H1 (cell line): Measurements from ENCODE around the gene OLIG2. TPM values are rescaled to one million over a fixed set of nuclear protein-coding genes. Genes with fewer than 3 reads are reported as not detected.

Source experiments
- CTCF ChIA-PET: fragments of 300-600 bp; sonication (Branson Sonifier 250); formaldehyde crosslinking; loops from one replicate; lab custom pipeline; 2021; ENCODE audit not compliant: partially characterized antibody; lab: Charles Lee
- POLR2A ChIA-PET: fragments of 300-600 bp; sonication (Branson Sonifier 250); formaldehyde crosslinking; loops from one replicate; lab custom pipeline; 2021; ENCODE audit warnings: inconsistent platforms; ENCODE audit not compliant: partially characterized antibody; lab: Charles Lee
- DNase-seq, 2 experiments: peaks; one replicate each; pipeline versions ENCODE4 v3.0.0 to v3.0.0-alpha.2; 2010 to 2022; ENCODE audit warnings: low spot score in 2 of 2, low read depth in 1 of 2, mixed read lengths in 1 of 2
- FAIRE-seq: peaks from 2 replicates; lab custom pipeline; 2011; peaks lifted over from hg19 to GRCh38; lab: Jason Lieb, UNC
- H2AFZ ChIP-seq: 2 replicates; pipeline ENCODE4 v1.8.1; 2012; ENCODE audit warnings: low read length, inconsistent platforms
- H2AK5ac ChIP-seq: 2 replicates; pipeline ENCODE4 v1.6.1; 2013; ENCODE audit warnings: low read depth, low read length
- H2BK120ac ChIP-seq: replicated peaks from 2 replicates; pipeline ENCODE3; 2013; ENCODE audit warnings: low read depth, low read length, inconsistent platforms
- H2BK12ac ChIP-seq: 2 replicates; pipeline ENCODE4 v1.6.1; 2013; ENCODE audit warnings: low read depth, low read length
- H2BK15ac ChIP-seq: 2 replicates; pipeline ENCODE4 v1.6.1; 2013; ENCODE audit warnings: low read length
- H2BK20ac ChIP-seq: 2 replicates; pipeline ENCODE4 v1.6.1; 2013; ENCODE audit warnings: low read length
- H2BK5ac ChIP-seq: 2 replicates; pipeline ENCODE4 v1.6.1; 2013; ENCODE audit warnings: low read depth, low read length
- H3K14ac ChIP-seq: 2 replicates; pipeline ENCODE4 v1.6.1; 2013; ENCODE audit warnings: inconsistent platforms; ENCODE audit not compliant: insufficient read length
- H3K18ac ChIP-seq: 2 replicates; pipeline ENCODE4 v1.6.1; 2013; ENCODE audit warnings: low read length; ENCODE audit errors: extremely low read depth
- H3K23ac ChIP-seq: 2 replicates; pipeline ENCODE4 v1.6.1; 2013; ENCODE audit warnings: inconsistent platforms; ENCODE audit not compliant: insufficient read length
- H3K23me2 ChIP-seq: 2 replicates; pipeline ENCODE4 v1.6.1; 2013; ENCODE audit warnings: low read depth, low read length
- H3K27ac ChIP-seq: 2 replicates; pipeline ENCODE4 v1.6.1; 2011; ENCODE audit warnings: low read depth, low read length, inconsistent platforms
- H3K27me3 ChIP-seq, 4 experiments: replicated peaks in 1 of 4; 1 replicate in 1 of 4; 2 replicates in 3 of 4; pipeline versions ENCODE4 v1.6.1 to v1.8.1; 2011 to 2013; ENCODE audit warnings: low read length in 3 of 4, mild to moderate bottlenecking in 3 of 4, inconsistent platforms in 2 of 4, mixed read lengths in 2 of 4, moderate library complexity in 1 of 4; ENCODE audit not compliant: control insufficient read depth in 3 of 4, insufficient read depth in 3 of 4; ENCODE audit errors: extremely low read depth in 1 of 4
- H3K36me3 ChIP-seq, 4 experiments: 2 replicates each; pipeline versions ENCODE4 v1.6.1 to v1.8.1; 2011 to 2013; ENCODE audit warnings: mild to moderate bottlenecking in 4 of 4, low read length in 3 of 4, moderate library complexity in 2 of 4, control low read depth in 1 of 4, inconsistent platforms in 1 of 4; ENCODE audit not compliant: insufficient read depth in 4 of 4, control insufficient read depth in 2 of 4
- H3K4ac ChIP-seq: replicated peaks from 2 replicates; pipeline ENCODE3; 2013; ENCODE audit warnings: low read length, low read depth, mixed read lengths, inconsistent platforms; ENCODE audit not compliant: insufficient read length
- H3K4me1 ChIP-seq, 4 experiments: replicated peaks in 1 of 4; 1 replicate in 1 of 4; 2 replicates in 3 of 4; pipeline versions ENCODE4 v1.6.1 to v1.8.1; 2011 to 2013; ENCODE audit warnings: low read length in 3 of 4, inconsistent platforms in 2 of 4, mixed read lengths in 1 of 4; ENCODE audit not compliant: insufficient read depth in 4 of 4, control insufficient read depth in 3 of 4
- H3K4me2 ChIP-seq, 2 experiments: 2 replicates each; pipeline versions ENCODE4 v1.6.1 to v1.8.1; 2011 to 2013; ENCODE audit warnings: low read depth in 2 of 2, low read length in 2 of 2, control low read depth in 1 of 2, inconsistent platforms in 1 of 2, mild to moderate bottlenecking in 1 of 2; ENCODE audit not compliant: insufficient read depth in 1 of 2
- H3K4me3 ChIP-seq, 4 experiments: fragments of 200-600, 300-600 bp in 1 of 4; sonication (generic), shearing (Covaris generic), sonication (Bioruptor Twin) in 1 of 4; 2 replicates each; pipeline versions ENCODE4 v1.5.1 to v1.8.1; 2011 to 2016; ENCODE audit warnings: low read length in 4 of 4, low read depth in 3 of 4, control low read depth in 2 of 4, inconsistent platforms in 2 of 4, mild to moderate bottlenecking in 2 of 4, mixed read lengths in 1 of 4, moderate library complexity in 1 of 4; ENCODE audit not compliant: insufficient read depth in 2 of 4; ENCODE audit errors: extremely low read depth in 1 of 4
- H3K56ac ChIP-seq: replicated peaks from 2 replicates; pipeline ENCODE3; 2013; ENCODE audit warnings: low read depth, mild to moderate bottlenecking, mixed read lengths, low read length, inconsistent platforms; ENCODE audit not compliant: insufficient read length
- H3K79me1 ChIP-seq: 2 replicates; pipeline ENCODE4 v1.6.1; 2013; ENCODE audit warnings: low read depth, low read length, control low read depth
- H3K79me2 ChIP-seq, 2 experiments: 2 replicates each; pipeline versions ENCODE4 v1.6.1 to v1.8.1; 2012 to 2013; ENCODE audit warnings: low read length in 2 of 2, mild to moderate bottlenecking in 2 of 2, inconsistent platforms in 1 of 2; ENCODE audit not compliant: insufficient read depth in 2 of 2, control insufficient read depth in 1 of 2
- H3K9ac ChIP-seq, 4 experiments: replicated peaks in 1 of 4; 1 replicate in 1 of 4; 2 replicates in 3 of 4; pipeline versions ENCODE4 v1.6.1 to v1.8.1; 2011 to 2013; ENCODE audit warnings: low read depth in 3 of 4, low read length in 3 of 4, control low read depth in 2 of 4, mild to moderate bottlenecking in 2 of 4, moderate library complexity in 2 of 4, inconsistent platforms in 1 of 4; ENCODE audit errors: extremely low read depth in 1 of 4
- H3K9me3 ChIP-seq, 2 experiments: 2 replicates each; pipeline versions ENCODE4 v1.6.1 to v1.8.1; 2012 to 2013; ENCODE audit warnings: mild to moderate bottlenecking in 2 of 2, moderate library complexity in 2 of 2, control low read depth in 1 of 2, inconsistent platforms in 1 of 2, low read depth in 1 of 2, low read length in 1 of 2, mixed read lengths in 1 of 2; ENCODE audit not compliant: insufficient read depth in 2 of 2
- H4K20me1 ChIP-seq, 2 experiments: replicated peaks in 1 of 2; 2 replicates each; pipeline versions ENCODE3 to v1.8.1; 2011 to 2013; ENCODE audit warnings: inconsistent platforms in 2 of 2, low read length in 2 of 2, mild to moderate bottlenecking in 1 of 2; ENCODE audit not compliant: insufficient read depth in 2 of 2, control insufficient read depth in 1 of 2
- H4K5ac ChIP-seq: 2 replicates; pipeline ENCODE4 v1.6.1; 2013; ENCODE audit warnings: low read length, low read depth, mixed read lengths, inconsistent platforms; ENCODE audit not compliant: insufficient read length
- H4K8ac ChIP-seq: 2 replicates; pipeline ENCODE4 v1.8.0; 2013; ENCODE audit warnings: mild to moderate bottlenecking, moderate library complexity, low read length, inconsistent platforms; ENCODE audit not compliant: insufficient read depth; ENCODE audit errors: extremely low read depth
- H4K91ac ChIP-seq: replicated peaks from 2 replicates; pipeline ENCODE3; 2013; ENCODE audit warnings: low read length, mixed read lengths, inconsistent platforms; ENCODE audit not compliant: insufficient read length
- ATF2 ChIP-seq: IDR thresholded peaks from 2 replicates; pipeline ENCODE4 v1.6.1; 2012; ENCODE audit warnings: low read length, inconsistent platforms
- CEBPB ChIP-seq: IDR thresholded peaks from 2 replicates; pipeline ENCODE4 v1.6.1; 2012; ENCODE audit warnings: low read depth, low read length
- CHD2 ChIP-seq: IDR thresholded peaks from 2 replicates; pipeline ENCODE4 v1.6.1; 2012; ENCODE audit warnings: low read length, improper control_type of control experiment
- EGR1 ChIP-seq: IDR thresholded peaks from 2 replicates; pipeline ENCODE4 v1.6.1; 2011; ENCODE audit warnings: low read depth, low read length, borderline replicate concordance
- JUND ChIP-seq: IDR thresholded peaks from 2 replicates; pipeline ENCODE4 v1.6.1; 2011; ENCODE audit warnings: mild to moderate bottlenecking, improper control_type of control experiment, low read length
- MAX ChIP-seq: IDR thresholded peaks from 2 replicates; pipeline ENCODE4 v1.6.1; 2012; ENCODE audit warnings: inconsistent platforms
- NANOG ChIP-seq: IDR thresholded peaks from 2 replicates; pipeline ENCODE4 v1.6.1; 2011; ENCODE audit warnings: low read length, low read depth, mild to moderate bottlenecking, inconsistent platforms; ENCODE audit not compliant: insufficient read depth, poor library complexity, severe bottlenecking
- RAD21 ChIP-seq, 2 experiments: IDR thresholded peaks in 1 of 2; conservative IDR thresholded peaks in 1 of 2; 2 replicates each; pipeline ENCODE4 v1.6.1; 2011; ENCODE audit warnings: low read depth in 2 of 2, low read length in 2 of 2, improper control_type of control experiment in 1 of 2, inconsistent platforms in 1 of 2, mild to moderate bottlenecking in 1 of 2, moderate library complexity in 1 of 2
- RBBP5 ChIP-seq: IDR thresholded peaks from 2 replicates; pipeline ENCODE4 v1.7.1; 2012; ENCODE audit warnings: low read depth, mild to moderate bottlenecking, inconsistent platforms, low read length, moderate library complexity, borderline replicate concordance
- RFX5 ChIP-seq: IDR thresholded peaks from 2 replicates; pipeline ENCODE4 v1.6.1; 2011; ENCODE audit warnings: low read depth, low read length, improper control_type of control experiment, borderline replicate concordance
- SIRT6 ChIP-seq: IDR thresholded peaks from one replicate; pipeline ENCODE4 v1.7.1; 2012; ENCODE audit warnings: low read length, inconsistent platforms
- TAF7 ChIP-seq: optimal IDR thresholded peaks from 2 replicates; pipeline ENCODE3; 2011; ENCODE audit warnings: low read depth, mild to moderate bottlenecking, inconsistent platforms, low read length, moderate library complexity, borderline replicate concordance
- WGBS, 2 experiments: shearing (Covaris generic) in 1 of 2; methylation state at CpG; one replicate each; pipeline versions ENCODE4 v1.1.6 to v1.1.7; 2013 to 2015; ENCODE audit warnings: low lambda C conversion rate in 2 of 2, mixed read lengths in 2 of 2, inconsistent platforms in 1 of 2, low coverage in 1 of 2, missing lambda C conversion rate in 1 of 2; ENCODE audit not compliant: insufficient replicate concordance in 2 of 2, insufficient coverage in 1 of 2, insufficient read length in 1 of 2; ENCODE audit errors: extremely low coverage in 1 of 2, missing lambda C conversion rate in 1 of 2; 5-methylcytosine and 5-hydroxymethylcytosine counted together
- polyA plus RNA-seq, 7 experiments: library from polyadenylated mRNA; depleted of rRNA in 3 of 7; stranded (reverse) in 5 of 7; unstranded in 2 of 7; fragments of >200 nt in 5 of 7; fragments of 200-250 nt in 2 of 7; gene quantifications; 1 replicate in 5 of 7; 2 replicates in 1 of 7; 4 replicates in 1 of 7; pipeline versions ENCODE4 v1.2.1 to v1.2.3, GENCODE V29; 2011 to 2013; ENCODE audit warnings: missing spikeins in 2 of 7, mixed read lengths in 2 of 7
- total RNA-seq: library from RNA; stranded (reverse); fragmentation: NEBNext Ultra II Directional; extraction: Animal tissue kit (Norgen Biotek cat#: 25700); gene quantifications from 2 replicates; pipeline ENCODE4 v1.2.1, GENCODE V29; 2021

OLIG2 gene
- total and polyA plus RNA-seq, 2 of the 8 experiments (the other 6 are each of a cell fraction or from before 2014, with no cell fraction given): 0.79 TPM; not detected in 1

- ChIA-PET POLR2A (no interaction called here), CTCF (interaction anchor here (2.1 kb wide), 1 partner anchor 60 kb away, joined by 6 read pairs; no protein-coding TSS in a partner anchor)
- TF ChIP-seq CEBPB: no peak
- TF ChIP-seq TAF7: no peak
- TF ChIP-seq RAD21 (IDR thresholded peaks at IDR 0.05 in 1 of 2, conservative IDR thresholded peaks at IDR 0.05 in 1 of 2; ENCODE audit: low read depth in 2 of 2, low read length in 2 of 2): no peak
- no peak for TF ChIP-seq EGR1
- TF ChIP-seq SIRT6: no peak
- TF ChIP-seq MAX: no peak
- no peak for TF ChIP-seq CHD2
- no peak for TF ChIP-seq RBBP5
- no peak for TF ChIP-seq NANOG
- no peak for TF ChIP-seq RFX5
- TF ChIP-seq ATF2: no peak
- no peak for TF ChIP-seq JUND
These were observed 35.5 kb downstream of the OLIG2 start for GRCh38 chr21:33061233-33061632.

More at GRCh38 chr21:33061233-33061632, 35.5 kb downstream of the OLIG2 start:
- Histone ChIP-seq H3K27me3 (peaks cover 0 to 38% (median 24%) of the 10 kb centered on the region in 4 experiments; a peak in 6 of 7 replicates), H4K8ac (no peak overlapping the region), H3K4me3 (no peak overlapping the region), H3K4me1 (no peaks in the 10 kb centered on the region; a peak in 1 of 7 replicates), H2BK15ac (no peak overlapping the region), H4K20me1 (no peaks in the 10 kb centered on the region), H2BK5ac (no peak overlapping the region), H3K14ac (no peak overlapping the region), H2BK12ac (no peak overlapping the region), H4K91ac (no peak overlapping the region), H3K9ac (no peak overlapping the region), H3K23me2 (no peaks in the 10 kb centered on the region; the same call in 1 of the 2 replicates), H3K79me1 (no peaks in the 10 kb centered on the region), H3K4me2 (no peak overlapping the region), H2AFZ (no peak overlapping the region), H4K5ac (no peak overlapping the region), H3K4ac (no peak overlapping the region), H2AK5ac (no peak overlapping the region), H2BK120ac (no peak overlapping the region), H3K9me3 (no peaks in the 10 kb centered on the region), H3K23ac (no peak overlapping the region), H3K79me2 (no peaks in the 10 kb centered on the region), H2BK20ac (no peak overlapping the region), H3K56ac (no peak overlapping the region), H3K27ac (no peak overlapping the region), H3K18ac (no peak overlapping the region), H3K36me3 (no peaks in the 10 kb centered on the region)
- DNase-seq: no peak
- FAIRE-seq: no peak
- WGBS, 2 experiments: 95% methylated on average over 4 of the region's 4 CpGs; no CpG with 5 or more reads in 1 of the 2 experiments
